ENCODE results near the gene PXMP2. TPM values are rescaled to one million over a fixed set of nuclear protein-coding genes. Genes with fewer than 3 reads are reported as not detected.

Gene PXMP2
- total RNA-seq, 4 donors from 2014 or later, result 25.7 to 57.6 (median 38.4) TPM

DNA sequence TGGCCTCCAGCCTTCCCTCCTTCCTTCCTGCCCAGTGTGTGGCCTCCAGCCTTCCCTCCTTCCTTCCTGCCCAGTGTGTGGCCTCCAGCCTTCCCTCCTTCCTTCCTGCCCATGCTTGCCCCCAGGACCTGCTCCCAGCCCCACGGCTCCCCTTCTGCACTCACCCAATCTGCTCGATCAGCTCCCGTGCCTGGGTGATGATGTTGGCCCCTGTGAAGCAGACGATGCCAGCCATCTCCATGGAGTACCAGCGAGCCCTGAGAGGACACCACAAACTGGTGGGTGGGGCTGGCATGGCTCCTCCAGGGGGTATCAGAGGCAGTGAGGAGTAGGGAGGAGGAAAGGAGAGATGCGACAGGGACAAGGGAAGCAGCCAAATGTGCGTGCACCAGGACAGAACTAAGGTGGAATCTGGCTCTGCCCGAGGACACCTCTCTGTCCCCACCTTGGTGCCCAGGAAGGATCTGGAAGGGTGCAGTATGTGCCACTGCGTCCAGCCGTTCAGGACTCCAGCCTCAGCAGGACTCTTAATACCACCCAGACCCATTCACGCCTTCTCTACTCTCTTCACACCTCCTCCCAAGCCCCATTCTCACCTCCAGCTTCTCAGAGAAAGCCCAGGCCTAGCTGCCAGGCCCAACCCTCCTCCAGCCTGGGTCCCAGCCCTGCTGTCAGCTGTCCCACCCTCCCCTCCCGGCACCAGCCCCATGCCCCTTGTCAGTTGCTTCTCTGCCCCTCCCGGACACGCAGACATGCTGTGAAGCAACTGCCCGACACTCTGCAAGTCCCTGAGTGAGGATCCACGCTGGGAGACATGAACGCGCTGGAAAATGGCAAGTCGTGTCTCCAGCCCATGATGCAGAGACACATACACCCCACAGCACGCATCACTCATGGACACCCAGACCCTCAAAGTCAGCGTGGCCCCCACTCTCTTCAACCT lies 22.9 kb upstream of the PXMP2 start:
- intact Hi-C loops (cut with DNase I), result no loop called here
- Histone ChIP-seq H3K36me3 (peaks cover 14 to 36% of the 10 kb centered on the region in 2 donors), H3K9me3 (no peaks in the 10 kb centered on the region), H3K27ac (no peak overlapping the region), H3K4me1 (no peaks in the 10 kb centered on the region), H3K27me3 (no peaks in the 10 kb centered on the region), H3K4me3 (replicated peaks in 1 of 3) (no peak overlapping the region)
- DNase-seq, result no peak
- no peak for TF ChIP-seq POLR2A (IDR thresholded peaks at IDR 0.05)
- TF ChIP-seq, protein P1, sequence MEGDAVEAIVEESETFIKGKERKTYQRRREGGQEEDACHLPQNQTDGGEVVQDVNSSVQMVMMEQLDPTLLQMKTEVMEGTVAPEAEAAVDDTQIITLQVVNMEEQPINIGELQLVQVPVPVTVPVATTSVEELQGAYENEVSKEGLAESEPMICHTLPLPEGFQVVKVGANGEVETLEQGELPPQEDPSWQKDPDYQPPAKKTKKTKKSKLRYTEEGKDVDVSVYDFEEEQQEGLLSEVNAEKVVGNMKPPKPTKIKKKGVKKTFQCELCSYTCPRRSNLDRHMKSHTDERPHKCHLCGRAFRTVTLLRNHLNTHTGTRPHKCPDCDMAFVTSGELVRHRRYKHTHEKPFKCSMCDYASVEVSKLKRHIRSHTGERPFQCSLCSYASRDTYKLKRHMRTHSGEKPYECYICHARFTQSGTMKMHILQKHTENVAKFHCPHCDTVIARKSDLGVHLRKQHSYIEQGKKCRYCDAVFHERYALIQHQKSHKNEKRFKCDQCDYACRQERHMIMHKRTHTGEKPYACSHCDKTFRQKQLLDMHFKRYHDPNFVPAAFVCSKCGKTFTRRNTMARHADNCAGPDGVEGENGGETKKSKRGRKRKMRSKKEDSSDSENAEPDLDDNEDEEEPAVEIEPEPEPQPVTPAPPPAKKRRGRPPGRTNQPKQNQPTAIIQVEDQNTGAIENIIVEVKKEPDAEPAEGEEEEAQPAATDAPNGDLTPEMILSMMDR (IDR thresholded peaks at IDR 0.05), result no peak
- 85 to 86% methylated on average over 21 of the region's 21 CpGs for WGBS, 2 donors

DNA sequence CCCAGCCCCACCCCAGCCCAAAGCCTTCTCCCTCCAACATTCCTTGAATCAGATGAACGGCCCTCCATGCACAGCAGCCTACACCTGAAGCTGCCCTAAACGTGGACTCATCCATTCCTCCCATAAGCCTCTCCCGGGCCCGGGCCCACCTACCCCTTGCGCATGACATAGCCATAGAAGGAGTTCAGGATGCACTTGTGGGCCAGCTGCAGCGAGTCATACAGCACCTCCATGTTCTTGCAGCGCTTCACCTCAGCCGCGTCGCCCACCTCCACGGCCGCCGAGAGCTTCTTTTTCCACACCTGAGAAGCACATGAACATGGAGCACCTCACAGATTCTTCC lies 22.3 kb upstream of the PXMP2 start:
- no peak overlapping the region for H3K27ac ChIP-seq
- 89 to 95% methylated on average over 13 of the region's 13 CpGs for WGBS, 2 donors
- no peak overlapping the region for H3K4me3 ChIP-seq (replicated peaks in 1 of 3)
- DNase-seq, result no peak
- intact Hi-C loops (cut with DNase I), result no loop called here
- H3K27me3 ChIP-seq, result no peaks in the 10 kb centered on the region
- no peaks in the 10 kb centered on the region for H3K4me1 ChIP-seq
- H3K36me3 ChIP-seq, result peaks cover 14 to 33% of the 10 kb centered on the region in 2 donors
- TF ChIP-seq, protein P1 (IDR thresholded peaks at IDR 0.05), result no peak
- no peak for TF ChIP-seq POLR2A (IDR thresholded peaks at IDR 0.05)
- H3K9me3 ChIP-seq, result no peaks in the 10 kb centered on the region

DNA sequence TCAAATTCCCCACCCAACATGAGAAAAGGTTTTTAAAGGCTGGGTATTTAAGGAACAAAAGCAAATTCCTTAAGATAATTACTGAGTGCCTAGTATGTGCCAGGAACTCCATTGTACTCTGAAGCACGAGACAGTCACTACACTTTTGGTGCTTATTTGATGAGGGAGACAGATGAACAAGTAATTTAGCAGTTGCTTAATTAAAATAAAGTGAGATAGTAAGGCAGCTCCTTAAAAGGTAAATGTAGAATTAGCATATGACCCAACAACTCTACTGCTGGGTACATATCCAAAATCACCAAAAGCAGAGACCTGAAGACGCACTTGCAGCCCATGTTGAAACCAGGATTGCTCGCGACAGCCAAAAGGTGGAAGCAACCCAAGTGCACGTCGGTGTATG lies 21.6 kb upstream of the PXMP2 start:
- Histone ChIP-seq H3K9me3 (no peaks in the 10 kb centered on the region), H3K4me3 (replicated peaks in 1 of 3) (no peak overlapping the region), H3K36me3 (peaks cover 14 to 26% of the 10 kb centered on the region in 2 donors), H3K4me1 (no peaks in the 10 kb centered on the region), H3K27me3 (no peaks in the 10 kb centered on the region), H3K27ac (no peak overlapping the region)
- intact Hi-C loops (cut with DNase I), result no loop called here
- DNase-seq, result no peak
- TF ChIP-seq POLR2A (IDR thresholded peaks at IDR 0.05), result no peak
- TF ChIP-seq, protein P1 (IDR thresholded peaks at IDR 0.05), result no peak
- 94% methylated on average over 6 of the region's 6 CpGs for WGBS, 2 donors

DNA sequence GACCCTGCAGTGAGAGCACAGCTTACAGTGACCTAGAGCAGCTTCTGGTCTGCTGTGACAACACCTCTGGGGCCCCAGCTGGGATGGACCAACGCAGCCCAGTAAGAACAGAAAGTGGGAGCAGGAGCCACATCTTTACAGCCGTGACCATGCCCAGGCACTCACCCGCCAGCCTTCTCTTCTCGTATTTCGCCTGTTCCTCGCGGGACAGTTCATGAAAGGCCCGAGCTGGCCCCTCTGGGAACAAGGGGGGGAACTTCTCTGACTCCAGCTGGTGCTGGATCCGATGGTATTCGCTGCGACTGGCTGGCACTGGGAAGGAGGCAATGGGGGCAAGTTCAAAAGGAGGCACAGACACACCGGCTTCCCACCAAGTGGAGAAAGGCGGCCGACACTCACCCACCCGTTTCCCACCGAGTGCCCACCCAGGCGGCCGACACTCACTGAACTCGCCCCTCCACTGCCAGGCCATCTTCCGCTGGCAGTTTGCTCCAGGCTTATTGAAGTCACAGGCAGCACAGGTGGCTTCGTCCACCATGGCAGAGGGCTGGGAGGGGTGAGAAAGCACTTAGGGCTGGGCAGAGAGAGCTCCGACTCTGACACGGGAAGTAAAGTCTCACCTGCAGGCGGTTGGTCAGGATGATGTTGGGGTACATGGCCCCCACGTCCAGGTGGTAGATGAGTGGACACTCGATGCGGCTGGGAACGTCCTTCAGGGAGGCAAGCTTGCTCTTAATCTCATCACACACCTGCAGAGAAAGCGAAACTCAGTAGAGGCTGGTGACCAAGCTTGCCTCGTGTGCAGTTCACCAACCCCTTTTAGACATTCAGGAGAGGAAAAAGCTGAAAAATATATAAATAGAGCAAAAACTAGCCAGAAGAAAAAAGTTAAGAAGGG lies 18.9 kb upstream of the PXMP2 start:
- Histone ChIP-seq H3K4me3 (replicated peaks in 1 of 3) (no peak overlapping the region), H3K36me3 (peaks cover 23 to 24% of the 10 kb centered on the region in 2 donors), H3K4me1 (no peaks in the 10 kb centered on the region), H3K9me3 (no peaks in the 10 kb centered on the region), H3K27me3 (no peaks in the 10 kb centered on the region), H3K27ac (no peak overlapping the region)
- intact Hi-C loops (cut with DNase I), result no loop called here
- 96% methylated on average over 30 of the region's 30 CpGs for WGBS, 2 donors
- DNase-seq, result no peak
- TF ChIP-seq, protein P1 (IDR thresholded peaks at IDR 0.05), result no peak
- TF ChIP-seq POLR2A (IDR thresholded peaks at IDR 0.05), result no peak

All from thyroid gland (tissue), 4 donors.